H9 (cell line): ENCODE data around the gene GLYATL2. TPM values are rescaled to one million over a fixed set of nuclear protein-coding genes. Genes with fewer than 3 reads are reported as not detected.

Source experiments
- DNase-seq: peaks from one replicate; pipeline ENCODE4 v3.0.0-alpha.2; 2017
- H2AFZ ChIP-seq: one replicate; pipeline ENCODE4 v1.6.1; 2013; ENCODE audit warnings: mild to moderate bottlenecking, low read length, control low read depth, moderate library complexity
- H2AK5ac ChIP-seq: 2 replicates; pipeline ENCODE4 v1.6.1; 2013; ENCODE audit warnings: low read length, control low read depth, mixed read lengths; ENCODE audit not compliant: insufficient read length
- H2BK120ac ChIP-seq: one replicate; pipeline ENCODE4 v1.6.1; 2013; ENCODE audit warnings: low read depth, mild to moderate bottlenecking, low read length, control low read depth, inconsistent platforms; ENCODE audit not compliant: poor library complexity, severe bottlenecking
- H2BK12ac ChIP-seq: 2 replicates; pipeline ENCODE4 v1.6.1; 2013; ENCODE audit warnings: low read length, control low read depth, mixed read lengths, low read depth; ENCODE audit not compliant: insufficient read length
- H2BK15ac ChIP-seq: 2 replicates; pipeline ENCODE4 v1.6.1; 2013; ENCODE audit warnings: low read depth, low read length, control low read depth
- H2BK20ac ChIP-seq: one replicate; pipeline ENCODE4 v1.6.1; 2013; ENCODE audit warnings: low read depth, mild to moderate bottlenecking, low read length, control low read depth, inconsistent platforms; ENCODE audit not compliant: poor library complexity, severe bottlenecking
- H2BK5ac ChIP-seq: 2 replicates; pipeline ENCODE4 v1.6.1; 2013; ENCODE audit warnings: low read length, control low read depth, mixed read lengths; ENCODE audit not compliant: insufficient read length
- H3K14ac ChIP-seq: 2 replicates; pipeline ENCODE4 v1.6.1; 2013; ENCODE audit warnings: low read length, control low read depth; ENCODE audit not compliant: insufficient read depth
- H3K18ac ChIP-seq: 2 replicates; pipeline ENCODE4 v1.6.1; 2013; ENCODE audit warnings: low read depth, mild to moderate bottlenecking, mixed read lengths, low read length, control low read depth; ENCODE audit not compliant: insufficient read length
- H3K23ac ChIP-seq: 2 replicates; pipeline ENCODE4 v1.6.1; 2013; ENCODE audit warnings: low read length, control low read depth, mixed read lengths, low read depth; ENCODE audit not compliant: insufficient read length
- H3K23me2 ChIP-seq: 2 replicates; pipeline ENCODE4 v1.6.1; 2013; ENCODE audit warnings: low read depth, mild to moderate bottlenecking, mixed read lengths, low read length, control low read depth; ENCODE audit not compliant: insufficient read length, poor library complexity, severe bottlenecking
- H3K27ac ChIP-seq: 2 replicates; pipeline ENCODE4 v1.5.1; 2013; ENCODE audit warnings: low read length, control low read depth, mixed read lengths, low read depth; ENCODE audit not compliant: insufficient read length
- H3K27me3 ChIP-seq: 2 replicates; pipeline ENCODE4 v1.6.1; 2013; ENCODE audit warnings: low read length, control low read depth, inconsistent platforms; ENCODE audit not compliant: insufficient read depth
- H3K4ac ChIP-seq: 2 replicates; pipeline ENCODE4 v1.6.1; 2013; ENCODE audit warnings: low read depth, mild to moderate bottlenecking, control low read depth, inconsistent platforms, low read length, moderate library complexity
- H3K4me1 ChIP-seq: 2 replicates; pipeline ENCODE4 v1.6.1; 2013; ENCODE audit warnings: low read length, control low read depth, inconsistent platforms; ENCODE audit not compliant: insufficient read depth
- H3K4me2 ChIP-seq: 2 replicates; pipeline ENCODE4 v1.6.1; 2013; ENCODE audit warnings: low read length, control low read depth, mixed read lengths; ENCODE audit not compliant: insufficient read length, insufficient read depth
- H3K56ac ChIP-seq: 2 replicates; pipeline ENCODE4 v1.6.1; 2013; ENCODE audit warnings: low read depth, mild to moderate bottlenecking, mixed read lengths, low read length, control low read depth; ENCODE audit not compliant: insufficient read length
- H3K79me1 ChIP-seq: 2 replicates; pipeline ENCODE4 v1.6.1; 2013; ENCODE audit warnings: low read depth, mild to moderate bottlenecking, moderate library complexity, low read length, control low read depth, inconsistent platforms; ENCODE audit not compliant: insufficient read depth, poor library complexity, severe bottlenecking
- H3K79me2 ChIP-seq: 2 replicates; pipeline ENCODE4 v1.6.1; 2013; ENCODE audit warnings: low read length, control low read depth, inconsistent platforms; ENCODE audit not compliant: insufficient read depth
- H3K9ac ChIP-seq: 2 replicates; pipeline ENCODE4 v1.6.1; 2013; ENCODE audit warnings: low read length, control low read depth, mixed read lengths; ENCODE audit not compliant: insufficient read length; ENCODE audit errors: extremely low read depth
- H3K9me3 ChIP-seq: one replicate; pipeline ENCODE4 v1.6.1; 2013; ENCODE audit warnings: low read depth, low read length, inconsistent platforms; ENCODE audit not compliant: control insufficient read depth
- H3T11ph ChIP-seq: one replicate; pipeline ENCODE4 v1.6.1; 2013; ENCODE audit warnings: mild to moderate bottlenecking, low read length, control low read depth, inconsistent platforms
- H4K20me1 ChIP-seq: one replicate; pipeline ENCODE4 v1.6.1; 2013; ENCODE audit not compliant: control insufficient read depth, insufficient read length, insufficient read depth
- H4K5ac ChIP-seq: 2 replicates; pipeline ENCODE4 v1.6.1; 2013; ENCODE audit warnings: low read depth, mild to moderate bottlenecking, mixed read lengths, low read length, control low read depth; ENCODE audit not compliant: insufficient read length
- H4K8ac ChIP-seq: replicated peaks from 2 replicates; pipeline ENCODE4 v1.6.1; 2013; ENCODE audit warnings: low read length, control low read depth, mixed read lengths, low read depth; ENCODE audit not compliant: insufficient read length
- H4K91ac ChIP-seq: 2 replicates; pipeline ENCODE4 v1.6.1; 2013; ENCODE audit warnings: low read depth, mild to moderate bottlenecking, moderate library complexity, mixed read lengths, low read length, control low read depth; ENCODE audit not compliant: insufficient read length
- H3K27ac Mint-ChIP-seq, 3 experiments: 2 replicates in 2 of 3; 3 replicates in 1 of 3; pipeline ENCODE4 v1.8.0; 2020 to 2021; ENCODE audit warnings: mixed read lengths in 3 of 3, mild to moderate bottlenecking in 1 of 3, moderate library complexity in 1 of 3
- H3K27me3 Mint-ChIP-seq: 2 replicates; pipeline ENCODE4 v1.8.0; 2021; ENCODE audit warnings: low read depth, mild to moderate bottlenecking, moderate library complexity, mixed read lengths
- H3K36me3 Mint-ChIP-seq, 3 experiments: 2 replicates in 2 of 3; 3 replicates in 1 of 3; pipeline ENCODE4 v1.8.0; 2020 to 2021; ENCODE audit warnings: low read depth in 3 of 3, mixed read lengths in 3 of 3; ENCODE audit not compliant: insufficient read depth in 1 of 3
- H3K4me1 Mint-ChIP-seq, 2 experiments: 2 replicates each; pipeline ENCODE4 v1.8.0; 2020; ENCODE audit warnings: mixed read lengths in 2 of 2
- H3K4me3 Mint-ChIP-seq, 2 experiments: 2 replicates in 1 of 2; 3 replicates in 1 of 2; pipeline ENCODE4 v1.8.0; 2020 to 2021; ENCODE audit warnings: mild to moderate bottlenecking in 2 of 2, mixed read lengths in 2 of 2, moderate library complexity in 1 of 2
- H3K9me3 Mint-ChIP-seq, 2 experiments: 2 replicates in 1 of 2; 3 replicates in 1 of 2; pipeline ENCODE4 v1.8.0; 2020; ENCODE audit warnings: mild to moderate bottlenecking in 2 of 2, mixed read lengths in 2 of 2, moderate library complexity in 1 of 2
- WGBS: extraction: QIAGEN DNeasy Blood & Tissue Kit; methylation state at CpG from one replicate; pipeline ENCODE4 v1.1.7; 2013; ENCODE audit warnings: missing lambda C conversion rate, low lambda C conversion rate, mixed read lengths; ENCODE audit not compliant: insufficient read length; ENCODE audit errors: extremely low coverage; 5-methylcytosine and 5-hydroxymethylcytosine counted together
- total RNA-seq: library from RNA; stranded (reverse); gene quantifications from 2 replicates; pipeline ENCODE4 v1.2.1, GENCODE V29; 2021
- TF ChIP-seq, protein P1 (sequence below): fragments of 200-600 bp; sonication (generic); conservative IDR thresholded peaks from 3 replicates; pipeline ENCODE4 v1.8.0; 2021; ENCODE audit warnings: antibody characterized with exemption, mild to moderate bottlenecking

Gene GLYATL2
- total RNA-seq, 1 experiment from 2014 or later, result not detected

DNA sequence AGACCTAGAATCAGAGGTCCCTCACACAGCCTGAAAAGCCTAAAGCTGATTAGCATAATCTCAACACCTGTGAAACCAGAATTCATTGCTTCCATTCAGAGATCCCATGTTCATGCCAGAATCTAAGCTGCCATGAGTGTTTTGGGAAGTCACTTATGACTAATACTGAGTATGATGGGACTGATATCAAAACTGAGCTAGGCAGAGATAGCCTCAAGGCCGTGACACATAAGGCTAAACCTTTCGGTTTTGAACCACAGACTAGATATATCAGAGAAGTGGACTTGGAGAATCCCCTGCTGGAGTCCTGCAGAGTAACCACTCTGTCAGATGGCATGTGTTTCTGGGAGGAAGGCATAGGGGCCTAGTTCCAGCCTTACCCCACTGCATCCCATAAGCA lies 23.1 kb upstream of the GLYATL2 start:
- H3K56ac ChIP-seq, result no peak overlapping the region
- H4K91ac ChIP-seq, result no peak overlapping the region
- peaks cover 83 to 86% of the 10 kb centered on the region in 2 experiments for H3K9me3 Mint-ChIP-seq
- H2BK5ac ChIP-seq, result no peak overlapping the region
- H3K27me3 Mint-ChIP-seq, result no peaks in the 10 kb centered on the region; the same call in 1 of the 2 replicates
- no CpG with 5 or more reads among the region's 2 CpGs for WGBS
- no peak overlapping the region for H3K27ac Mint-ChIP-seq
- TF ChIP-seq, protein P1, sequence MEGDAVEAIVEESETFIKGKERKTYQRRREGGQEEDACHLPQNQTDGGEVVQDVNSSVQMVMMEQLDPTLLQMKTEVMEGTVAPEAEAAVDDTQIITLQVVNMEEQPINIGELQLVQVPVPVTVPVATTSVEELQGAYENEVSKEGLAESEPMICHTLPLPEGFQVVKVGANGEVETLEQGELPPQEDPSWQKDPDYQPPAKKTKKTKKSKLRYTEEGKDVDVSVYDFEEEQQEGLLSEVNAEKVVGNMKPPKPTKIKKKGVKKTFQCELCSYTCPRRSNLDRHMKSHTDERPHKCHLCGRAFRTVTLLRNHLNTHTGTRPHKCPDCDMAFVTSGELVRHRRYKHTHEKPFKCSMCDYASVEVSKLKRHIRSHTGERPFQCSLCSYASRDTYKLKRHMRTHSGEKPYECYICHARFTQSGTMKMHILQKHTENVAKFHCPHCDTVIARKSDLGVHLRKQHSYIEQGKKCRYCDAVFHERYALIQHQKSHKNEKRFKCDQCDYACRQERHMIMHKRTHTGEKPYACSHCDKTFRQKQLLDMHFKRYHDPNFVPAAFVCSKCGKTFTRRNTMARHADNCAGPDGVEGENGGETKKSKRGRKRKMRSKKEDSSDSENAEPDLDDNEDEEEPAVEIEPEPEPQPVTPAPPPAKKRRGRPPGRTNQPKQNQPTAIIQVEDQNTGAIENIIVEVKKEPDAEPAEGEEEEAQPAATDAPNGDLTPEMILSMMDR, result no peak
- H3K9me3 ChIP-seq, result peaks cover 67% of the 10 kb centered on the region
- H3K4me3 Mint-ChIP-seq, result no peak overlapping the region
- no peaks in the 10 kb centered on the region for H3K27me3 ChIP-seq
- no peak overlapping the region for H3K4ac ChIP-seq
- no peak overlapping the region for H3K27ac ChIP-seq
- no peak overlapping the region for H2BK120ac ChIP-seq
- no peak overlapping the region for H3K14ac ChIP-seq
- no peak overlapping the region for H3T11ph ChIP-seq
- H3K4me2 ChIP-seq, result no peak overlapping the region
- no peaks in the 10 kb centered on the region for H4K20me1 ChIP-seq
- no peaks in the 10 kb centered on the region for H3K23me2 ChIP-seq
- H2BK20ac ChIP-seq, result no peak overlapping the region
- H3K9ac ChIP-seq, result no peak overlapping the region
- H3K79me2 ChIP-seq, result no peaks in the 10 kb centered on the region
- peaks cover 0 to 30% (median 7%) of the 10 kb centered on the region in 3 experiments; a peak in 5 of 7 replicates for H3K36me3 Mint-ChIP-seq
- H3K4me1 Mint-ChIP-seq, result no peaks in the 10 kb centered on the region
- H3K18ac ChIP-seq, result no peak overlapping the region
- no peaks in the 10 kb centered on the region for H3K4me1 ChIP-seq
- H2BK12ac ChIP-seq, result no peak overlapping the region
- no peaks in the 10 kb centered on the region for H3K79me1 ChIP-seq
- no peak overlapping the region for H3K23ac ChIP-seq
- H2AFZ ChIP-seq, result no peak overlapping the region
- no peak for DNase-seq
- no peak overlapping the region for H2AK5ac ChIP-seq
- no peak overlapping the region for H4K8ac ChIP-seq
- H4K5ac ChIP-seq, result no peak overlapping the region
- H2BK15ac ChIP-seq, result no peak overlapping the region
